GM11168 (cell line): ENCODE measurements around the gene CNTNAP4.

ENCODE experiments used
- in situ Hi-C: fragments of 300-500 bp; cut with MboI; formaldehyde crosslinking; loops from one replicate; pipeline ENCODE4 v1.12.0; 2022; ENCODE audit warnings: low sequenced_read_pairs; ENCODE audit not compliant: unreplicated experiment

Gene CNTNAP4

DNA sequence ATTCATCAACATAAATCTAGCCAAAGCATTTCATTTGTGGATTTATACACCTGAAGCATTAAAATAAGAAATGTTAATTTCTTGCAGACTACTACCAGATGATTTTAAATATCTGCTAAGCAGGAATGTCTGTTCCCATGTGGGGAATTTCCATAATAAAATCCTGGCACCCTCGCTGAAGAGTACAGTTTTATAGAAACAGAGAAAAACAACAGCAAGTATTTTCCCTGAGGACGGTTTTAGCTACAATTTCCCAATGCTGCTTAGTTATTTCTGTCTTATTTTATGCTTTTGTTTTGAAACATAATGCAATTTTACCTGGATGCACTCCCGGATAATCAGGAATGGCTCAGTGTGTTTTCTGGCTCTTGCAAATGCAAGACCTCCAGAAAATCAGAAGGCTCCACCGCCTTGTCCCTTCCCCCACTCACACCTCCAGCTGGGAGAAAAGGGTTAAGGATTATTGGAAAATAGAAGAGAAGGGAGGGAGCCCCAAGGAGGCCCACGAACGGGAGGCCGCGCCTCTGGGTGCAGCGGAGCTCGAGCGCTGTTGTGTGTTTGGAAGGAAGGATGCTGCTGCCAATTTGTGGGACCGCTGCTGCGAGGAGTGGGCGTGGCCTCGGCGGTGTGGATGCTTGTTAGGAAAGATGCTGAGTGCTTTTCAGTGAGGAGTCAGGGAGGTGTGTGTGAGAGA lies at the start of gene CNTNAP4:
TSS of gene CNTNAP4 (plus strand) at position 657 of the 694 bp plus-strand sequence. CDS start 262 bp downstream, outside the sequence.
- in situ Hi-C loops = loop anchor here (25.0 kb wide), 1 partner anchor 385 kb away; no protein-coding TSS in a partner anchor

DNA sequence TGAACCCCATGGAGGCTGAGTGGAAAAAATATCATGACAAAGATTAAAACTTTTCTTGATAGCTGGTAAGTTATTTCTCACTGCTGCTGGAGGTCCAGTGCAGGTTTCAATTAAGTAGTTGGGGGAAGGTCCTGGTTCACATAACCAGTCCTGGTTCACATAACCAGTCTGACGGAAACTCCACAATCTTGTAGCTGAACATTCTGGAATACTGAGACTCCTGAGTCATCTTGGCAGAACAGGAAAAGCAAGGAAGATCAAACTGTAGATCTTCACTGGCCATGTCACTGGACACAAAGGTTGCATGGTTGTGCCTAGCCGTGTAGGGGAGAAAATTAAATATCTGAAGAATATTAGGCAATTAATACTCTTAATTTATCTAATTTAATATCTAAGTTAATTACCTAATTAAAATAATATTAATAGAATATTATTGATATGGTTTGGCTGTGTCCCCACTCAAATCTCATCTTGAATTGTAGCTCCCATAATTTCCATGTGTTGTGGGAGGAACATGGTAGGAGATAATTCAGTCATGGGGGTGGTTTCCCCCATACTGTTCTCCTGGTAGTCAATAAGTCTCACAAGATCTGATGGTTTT lies 48.6 kb upstream of the CNTNAP4 start:
- in situ Hi-C loops = no loop called here

DNA sequence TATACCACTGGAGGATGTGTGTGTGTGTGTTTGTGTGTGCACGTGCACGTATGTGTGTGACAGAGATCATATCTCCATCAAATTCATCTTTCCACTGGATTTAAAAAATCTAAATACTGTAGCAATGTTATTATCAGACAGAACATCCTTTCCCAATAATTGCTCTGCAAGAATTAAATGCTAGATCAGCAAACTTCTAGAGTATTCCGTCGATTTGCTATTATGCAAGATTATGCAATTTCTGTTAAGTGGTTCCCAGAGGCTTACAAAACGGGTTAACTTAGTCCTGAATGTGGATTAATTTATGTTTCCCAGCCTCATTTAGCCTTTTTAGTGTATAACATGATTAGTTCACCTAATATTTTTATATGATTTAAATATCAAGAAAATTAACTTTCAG lies 44.5 kb upstream of the CNTNAP4 start:
- in situ Hi-C loops = no loop called here

DNA sequence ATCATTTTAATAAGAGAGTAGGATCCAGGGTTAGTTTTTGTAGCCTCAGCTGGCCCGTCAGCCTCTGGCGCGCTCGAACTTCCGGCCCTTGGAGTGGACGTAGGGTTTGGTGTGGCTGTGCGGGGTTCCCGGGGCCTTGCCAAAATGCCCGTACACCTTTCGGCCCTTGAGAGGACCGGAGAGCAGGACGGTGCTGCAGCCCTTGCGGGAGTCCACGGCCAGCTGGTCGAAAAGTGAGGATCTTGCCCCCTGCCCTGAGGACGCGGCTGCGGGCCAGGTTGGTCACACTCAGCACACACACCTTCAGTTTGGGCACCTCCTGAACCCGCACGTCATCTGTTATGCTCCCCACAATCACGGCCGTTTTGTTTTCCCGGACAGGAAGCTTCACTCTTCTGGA lies 42.2 kb upstream of the CNTNAP4 start:
- in situ Hi-C loops = no loop called here

DNA sequence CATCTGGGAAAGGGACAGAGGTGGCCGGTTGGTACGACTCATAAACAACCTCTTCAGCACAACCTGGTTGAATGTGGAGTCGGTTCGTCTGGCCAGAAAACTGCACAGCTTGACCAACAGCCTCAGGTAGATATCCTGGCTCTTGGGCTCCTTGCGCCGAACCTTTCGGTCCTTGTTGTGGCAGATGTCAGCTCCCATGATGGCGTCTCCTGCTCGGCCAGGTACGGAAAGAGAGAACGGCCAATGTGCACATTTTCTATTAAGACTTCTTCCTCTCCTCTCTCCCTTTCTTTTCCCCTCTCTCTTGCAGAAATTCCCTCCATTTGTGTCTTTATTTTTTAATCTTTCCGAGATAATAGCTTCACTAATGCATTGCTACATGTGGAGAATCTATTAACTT lies 41.8 kb upstream of the CNTNAP4 start:
- in situ Hi-C loops = no loop called here

DNA sequence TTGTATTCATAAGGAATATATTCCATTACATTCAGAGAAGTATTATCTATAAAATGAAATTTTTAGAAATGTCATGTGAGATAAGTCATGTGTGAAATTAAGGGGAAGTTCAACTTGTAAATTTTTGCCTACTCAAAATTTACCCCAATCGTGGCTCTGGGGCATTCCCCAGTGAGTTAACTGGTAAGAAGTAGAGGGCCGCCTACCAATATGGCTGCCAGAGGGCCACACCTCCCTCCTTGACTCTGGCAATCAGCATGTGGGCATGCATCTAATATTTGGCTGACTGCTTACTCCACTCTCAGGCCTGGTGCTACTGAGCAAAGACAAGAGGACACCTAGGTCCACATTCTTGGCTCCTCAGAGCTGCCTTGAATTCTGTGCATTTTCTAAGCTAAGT lies 39.7 kb upstream of the CNTNAP4 start:
- in situ Hi-C loops = no loop called here

DNA sequence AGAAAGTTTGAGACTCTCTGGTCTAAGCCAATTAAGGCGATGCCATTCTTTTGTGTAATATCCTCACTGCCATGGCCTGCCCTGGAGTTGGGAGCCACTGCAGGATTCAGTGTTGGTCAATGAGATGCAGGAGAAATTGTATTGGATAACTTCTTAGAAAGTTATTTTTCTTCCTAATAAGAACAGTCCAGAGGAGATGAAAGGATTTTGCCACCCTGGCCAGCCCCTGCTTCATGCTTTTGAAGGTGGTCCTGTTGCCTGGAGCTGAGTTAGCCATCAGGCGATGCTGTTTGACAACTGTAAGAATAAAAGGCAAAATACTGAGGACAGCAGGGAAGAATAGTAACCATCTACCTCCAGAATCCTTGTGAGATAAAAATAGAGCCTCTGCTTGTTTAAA lies 35.4 kb upstream of the CNTNAP4 start:
- in situ Hi-C loops = no loop called here

DNA sequence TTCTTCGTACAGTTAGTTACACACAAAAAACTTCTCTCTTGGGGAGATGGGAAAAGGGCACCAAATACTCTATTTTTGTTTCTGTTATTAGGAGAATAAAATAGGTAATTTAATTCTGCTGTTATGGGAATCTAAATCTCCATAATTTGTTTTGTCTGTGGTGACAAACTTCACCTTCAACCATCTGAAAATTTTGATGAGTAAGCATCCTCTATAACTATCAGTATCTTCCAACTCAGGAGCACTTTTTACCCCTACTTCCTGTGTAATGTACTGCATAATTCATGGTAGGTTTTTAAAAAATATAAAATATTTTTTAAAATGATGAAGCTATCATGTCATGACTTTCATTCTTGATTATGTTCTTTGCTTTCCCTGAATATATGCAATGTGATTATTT lies 33.6 kb upstream of the CNTNAP4 start:
- in situ Hi-C loops = no loop called here

DNA sequence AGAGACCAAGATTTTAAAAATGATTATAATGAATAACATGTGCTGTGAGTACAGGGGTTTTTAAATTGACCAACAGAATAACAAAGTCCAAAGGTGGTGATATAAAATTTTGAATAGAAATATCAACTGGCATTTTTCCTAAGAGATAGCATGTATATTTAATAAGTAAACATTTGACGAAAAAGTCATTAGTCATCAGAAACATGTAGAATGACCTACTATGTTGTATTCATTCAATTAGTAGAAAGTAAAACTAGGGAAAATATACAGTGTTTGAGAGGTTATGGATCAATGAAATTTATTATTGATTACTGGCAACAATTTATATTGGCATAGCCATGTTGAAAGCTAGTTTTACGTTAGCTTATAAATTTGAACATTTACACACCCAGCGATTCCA lies 30.6 kb upstream of the CNTNAP4 start:
- in situ Hi-C loops = no loop called here

DNA sequence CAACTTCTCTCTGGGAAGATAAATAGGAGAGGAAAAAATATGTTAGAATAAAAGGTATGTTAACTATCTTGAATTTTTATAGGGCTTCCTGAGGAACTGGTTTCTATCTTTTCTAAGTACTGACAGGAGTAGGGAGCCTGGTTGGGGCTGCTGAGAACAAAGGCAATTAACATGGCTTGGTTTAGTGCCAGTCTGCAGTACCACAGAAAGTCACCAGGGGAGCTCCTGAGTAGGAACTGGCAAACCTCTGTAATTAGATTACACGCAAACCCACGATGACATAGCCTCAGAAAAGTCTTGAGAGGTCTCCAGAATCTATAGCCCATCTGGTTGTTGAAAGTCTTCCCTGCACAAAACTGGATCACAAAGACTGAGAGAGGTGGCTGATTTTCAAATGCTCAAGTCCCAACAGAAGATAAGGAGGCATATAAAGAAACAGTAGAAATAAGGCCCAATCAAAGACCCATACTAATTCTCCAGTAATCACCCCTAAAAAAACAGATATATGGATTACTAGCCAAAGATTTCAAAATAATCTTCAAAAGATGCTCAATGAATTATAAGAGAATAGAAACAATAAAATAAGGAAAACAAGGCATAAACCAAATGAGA lies 11.7 kb upstream of the CNTNAP4 start:
- in situ Hi-C loops = no loop called here

DNA sequence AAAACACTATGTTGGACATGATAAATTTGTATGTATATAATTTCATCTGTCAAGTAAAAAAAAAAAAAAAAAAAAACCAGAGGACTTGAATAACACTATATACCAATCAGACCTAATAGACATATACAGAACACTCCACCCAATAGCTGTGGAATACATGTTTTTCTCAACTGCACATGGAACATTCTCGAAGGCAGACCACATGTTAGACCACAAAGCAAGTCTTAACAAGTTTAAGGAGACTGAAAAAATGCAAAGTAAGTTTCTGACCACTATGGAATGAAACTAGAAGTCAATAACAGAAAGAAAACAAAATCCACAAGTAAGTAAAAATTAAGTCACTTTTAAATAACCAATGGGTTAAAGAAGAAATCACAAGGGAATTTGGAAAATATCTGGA lies 8.4 kb upstream of the CNTNAP4 start:
- in situ Hi-C loops = no loop called here

DNA sequence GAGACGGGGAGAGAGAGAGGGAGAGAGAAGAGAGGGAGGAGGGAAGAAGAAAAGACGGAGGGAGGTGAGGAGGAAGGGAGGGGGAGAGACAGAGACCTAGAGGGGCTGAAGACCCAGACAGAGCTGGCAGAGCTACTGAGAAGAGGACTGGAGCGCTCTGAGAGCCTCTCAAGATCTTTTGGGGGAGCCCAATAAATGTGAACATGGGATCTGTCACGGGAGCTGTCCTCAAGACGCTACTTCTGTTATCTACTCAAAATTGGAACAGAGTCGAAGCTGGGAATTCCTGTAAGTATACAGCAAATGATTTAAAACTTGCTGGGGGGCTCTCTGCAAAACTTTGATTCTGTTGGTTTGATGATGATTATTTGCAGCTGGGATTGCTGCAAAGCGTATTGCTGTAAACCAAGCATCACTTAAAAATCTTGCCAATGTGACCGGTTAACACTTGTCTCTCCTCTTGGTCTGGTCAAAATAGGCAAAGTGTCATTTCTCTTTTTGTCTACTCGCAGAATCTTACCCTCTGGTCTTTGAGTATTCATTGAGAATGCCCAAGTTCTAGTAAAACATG lies 344 bp downstream of the CNTNAP4 start:
- in situ Hi-C loops = loop anchor here (25.0 kb wide), 1 partner anchor 385 kb away; no protein-coding TSS in a partner anchor

DNA sequence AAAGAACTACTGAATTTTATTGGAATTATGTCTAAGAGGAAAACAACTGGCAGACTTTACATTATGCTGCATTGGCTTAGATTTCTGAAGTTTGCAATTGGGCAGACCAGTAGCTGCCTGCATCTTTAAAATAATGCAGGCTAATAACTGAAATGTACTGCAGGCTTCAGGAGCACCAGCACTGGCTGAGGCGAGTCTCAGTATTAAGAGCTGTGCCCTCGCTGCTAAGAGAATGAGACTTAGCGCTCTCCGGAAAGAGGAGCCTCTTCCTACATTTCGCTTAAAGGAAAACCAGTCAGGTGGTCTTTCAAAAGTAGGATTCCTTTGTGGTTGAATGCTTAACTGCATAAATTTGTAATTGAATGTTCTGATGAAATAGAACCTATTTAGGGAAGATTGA lies 885 bp downstream of the CNTNAP4 start:
- in situ Hi-C loops = loop anchor here (25.0 kb wide), 1 partner anchor 384 kb away; no protein-coding TSS in a partner anchor

DNA sequence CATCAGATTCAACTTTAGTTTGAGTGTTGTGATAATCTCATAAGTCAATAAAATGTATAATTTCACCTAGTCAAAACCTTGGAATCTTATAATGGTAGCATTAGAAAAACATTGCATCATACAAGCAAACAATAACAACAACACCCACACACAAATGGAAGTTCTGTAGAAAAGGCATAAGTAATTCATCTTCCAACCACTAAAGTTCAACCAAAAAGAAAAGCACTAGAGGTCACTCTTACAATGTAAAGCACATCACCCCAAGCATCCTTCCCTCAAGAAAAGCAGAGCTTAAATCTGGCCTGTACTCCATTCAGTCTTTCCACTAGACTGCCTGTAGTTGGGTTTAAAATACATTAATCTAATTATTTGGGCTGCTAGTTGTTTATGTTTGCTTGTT lies 1.8 kb downstream of the CNTNAP4 start:
- in situ Hi-C loops = loop anchor here (25.0 kb wide), 1 partner anchor 383 kb away; no protein-coding TSS in a partner anchor

DNA sequence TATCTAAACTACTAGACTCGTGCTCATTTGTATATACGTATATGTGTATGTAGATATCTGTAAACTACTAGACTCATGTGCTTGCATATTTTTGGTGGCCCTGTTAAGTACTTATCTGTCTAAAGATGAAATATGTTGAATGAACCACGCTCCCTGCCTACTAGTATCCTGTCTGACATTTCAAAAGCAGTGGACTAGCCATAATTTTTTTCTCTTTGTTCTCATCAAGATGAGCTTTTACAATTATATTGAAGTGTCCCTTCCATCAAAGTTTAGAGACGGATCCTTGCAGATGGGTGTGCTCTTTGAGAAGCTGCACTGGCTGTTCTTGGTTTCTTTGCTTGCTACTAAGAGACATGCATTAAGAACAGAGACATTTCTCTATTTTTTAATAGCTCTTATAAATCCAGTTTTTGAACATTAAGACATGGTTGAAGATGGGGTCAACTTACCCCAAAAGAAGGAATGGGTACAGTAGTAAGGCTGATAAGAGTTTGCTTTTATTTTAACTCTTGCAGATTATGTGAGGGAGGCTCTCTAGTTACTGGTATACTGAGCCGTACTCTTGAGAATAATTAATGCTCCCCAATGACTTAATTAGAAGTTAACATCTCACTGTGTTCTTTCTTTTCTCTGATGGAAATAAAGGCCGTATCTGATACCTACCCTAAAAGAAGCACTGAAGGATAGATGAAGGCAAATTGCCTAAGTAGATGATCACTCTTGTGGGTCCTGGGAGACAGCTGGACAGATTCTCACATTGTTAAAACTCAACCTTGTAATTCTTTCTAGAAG lies 3.4 kb downstream of the CNTNAP4 start:
- in situ Hi-C loops = loop anchor here (25.0 kb wide), 1 partner anchor 382 kb away; no protein-coding TSS in a partner anchor

DNA sequence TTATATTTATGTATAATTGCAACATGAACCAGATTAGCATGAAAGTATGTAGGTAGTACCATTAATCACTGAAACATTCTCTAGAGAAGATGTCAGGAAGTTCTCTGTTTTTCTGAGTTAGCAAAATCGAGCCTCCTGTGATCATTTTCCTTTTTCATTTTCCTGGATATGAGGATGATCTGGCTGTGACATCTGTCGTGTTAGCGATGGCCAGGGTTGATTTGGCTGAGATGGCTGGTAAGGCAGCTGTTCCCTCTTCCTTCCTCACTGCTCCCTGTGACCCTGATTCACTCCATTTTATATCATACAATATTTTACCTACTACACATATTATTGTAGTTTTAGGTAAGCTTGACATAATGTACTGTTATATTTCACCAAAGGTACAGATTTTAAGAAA lies 10.3 kb downstream of the CNTNAP4 start:
- in situ Hi-C loops = loop anchor here (25.0 kb wide), 1 partner anchor 375 kb away; no protein-coding TSS in a partner anchor

DNA sequence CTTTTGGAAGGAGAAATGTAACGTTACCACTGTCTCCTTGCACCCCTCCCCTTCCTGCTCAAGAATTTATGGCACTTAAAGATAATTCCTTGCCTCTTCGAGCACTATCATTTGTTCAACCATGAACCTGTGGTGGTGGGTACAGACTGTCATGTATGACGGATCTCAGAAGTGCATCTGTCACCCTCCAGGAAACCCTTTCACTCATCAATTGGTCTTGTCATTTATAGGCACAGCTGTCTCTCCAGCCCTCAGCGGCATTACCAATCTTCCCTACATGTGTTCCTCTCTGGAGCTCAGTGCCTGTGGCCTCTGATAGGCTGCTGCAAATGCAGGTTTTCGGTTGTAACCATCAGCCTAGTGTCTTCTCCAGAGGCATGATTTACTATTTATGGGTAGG lies 15.0 kb downstream of the CNTNAP4 start:
- in situ Hi-C loops = loop anchor here (25.0 kb wide), 1 partner anchor 370 kb away; no protein-coding TSS in a partner anchor

DNA sequence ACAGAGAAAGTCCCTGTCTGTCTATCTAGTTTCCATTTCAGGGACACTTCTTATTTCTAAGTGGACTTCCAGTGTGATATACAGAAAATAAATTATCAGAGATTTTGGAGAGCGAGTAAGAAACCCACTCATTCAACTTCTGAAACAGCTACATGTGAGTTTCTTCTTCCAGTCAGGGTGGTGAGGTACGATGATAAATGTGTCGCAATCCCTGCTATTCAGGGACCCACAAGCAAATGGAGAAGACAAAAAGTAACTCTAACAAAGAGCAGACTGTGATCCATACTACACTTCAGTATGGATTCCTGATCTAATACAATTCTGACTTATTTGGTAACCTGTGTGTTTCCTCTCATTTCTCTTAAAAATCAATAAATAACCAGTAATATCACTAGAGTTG lies 16.8 kb downstream of the CNTNAP4 start:
- in situ Hi-C loops = loop anchor here (25.0 kb wide), 1 partner anchor 368 kb away; no protein-coding TSS in a partner anchor

DNA sequence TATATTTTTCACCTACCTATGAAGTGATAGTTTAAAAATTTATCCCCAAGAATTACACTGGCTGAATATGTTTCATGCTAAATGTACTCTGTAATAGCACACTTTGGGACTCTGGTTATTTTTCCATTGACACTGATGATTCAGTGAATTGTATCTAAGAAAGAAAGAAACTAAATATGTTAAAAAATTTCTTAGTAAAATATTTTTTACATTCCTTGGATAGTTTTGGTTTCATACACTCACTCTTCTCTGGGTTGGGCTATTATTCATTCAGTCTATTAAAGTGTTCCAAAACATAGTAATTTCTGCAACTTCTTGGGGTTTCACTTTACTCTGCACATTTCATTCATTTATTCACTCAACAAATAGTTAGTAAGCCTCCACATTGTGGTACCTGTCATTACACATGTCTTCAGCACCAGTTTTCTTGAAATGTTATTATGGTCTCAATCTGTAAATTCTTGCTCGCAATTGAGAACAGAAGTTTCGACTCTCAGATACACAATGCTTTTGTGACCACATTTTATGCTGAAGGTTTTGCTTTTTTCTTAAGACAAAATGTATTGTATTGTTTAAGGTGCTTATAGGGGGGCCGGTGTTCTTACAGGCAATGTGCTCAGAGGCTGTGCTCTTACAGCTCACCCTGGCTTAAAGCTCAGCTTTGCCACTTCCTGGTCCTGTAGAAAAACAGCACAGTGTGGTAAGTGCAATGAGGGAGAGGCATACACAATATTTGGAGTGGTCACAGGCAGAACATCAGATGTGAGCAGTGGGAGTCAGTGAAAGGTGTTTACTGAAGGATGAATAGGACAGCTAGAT lies 17.4 kb downstream of the CNTNAP4 start:
- in situ Hi-C loops = loop anchor here (25.0 kb wide), 1 partner anchor 368 kb away; no protein-coding TSS in a partner anchor
